ENCODE measurements around the gene PRX. TPM values are rescaled to one million over a fixed set of nuclear protein-coding genes. Genes with fewer than 3 reads are reported as not detected.
"Not testable (repeated sequence)": the region's sequence is repeated elsewhere in the genome, so short reads cannot be mapped to it uniquely, and the experiment has no call there.

Gene PRX
- total and polyA plus RNA-seq, 12 donors: 1.7 to 3.8 (median 2.6) TPM

- 83 to 94% methylated on average over 4 of the region's 4 CpGs for WGBS, 2 donors
- peak overlapping the region in 5 of 10 donors; percentile 13 to 93 (median 87) for H3K27ac ChIP-seq
- intact Hi-C loops (cut with DNase I): loop anchor here in 1 of 10 donors (10.0 kb wide), 1 partner anchor 392 kb away; no protein-coding TSS in a partner anchor
- no peaks in the 10 kb centered on the region for H3K9me3 ChIP-seq
- H3K36me3 ChIP-seq: no peaks in the 10 kb centered on the region
- H3K4me3 ChIP-seq: no peak overlapping the region
- H3K27me3 ChIP-seq: no peaks in the 10 kb centered on the region
- no peak for ATAC-seq
- no peak for DNase-seq
- peaks cover 16 to 54% (median 45%) of the 10 kb centered on the region in 9 donors for H3K4me1 ChIP-seq
- TF ChIP-seq CTCF (IDR thresholded peaks at IDR 0.05): no peak
These were observed 312 bp downstream of the PRX start for GRCh38 chr19:40412866-40413265.

GRCh38 chr19:40411958-40412499 lies 1.1 kb downstream of the PRX start:
- intact Hi-C loops (cut with DNase I): loop anchor here in 1 of 10 donors (10.0 kb wide), 1 partner anchor 393 kb away; no protein-coding TSS in a partner anchor
- Histone ChIP-seq H3K27me3 (no peaks in the 10 kb centered on the region), H3K4me1 (peaks cover 12 to 48% (median 37%) of the 10 kb centered on the region in 9 donors), H3K9me3 (no peaks in the 10 kb centered on the region), H3K4me3 (no peak overlapping the region), H3K36me3 (no peaks in the 10 kb centered on the region), H3K27ac (peak overlapping the region; percentile 82 to 94 (median 90))
- 57 to 60% methylated on average over 8 of the region's 8 CpGs for WGBS, 2 donors
- ATAC-seq (peak in 4 of 8 donors; percentile 3 to 23 (median 12)), DNase-seq (no peak)
- TF ChIP-seq CTCF (IDR thresholded peaks at IDR 0.05): no peak

GRCh38 chr19:40411125-40411842 lies 1.9 kb downstream of the PRX start:
- Histone ChIP-seq H3K9me3 (no peaks in the 10 kb centered on the region), H3K27ac (peak overlapping the region; percentile 82 to 94 (median 90)), H3K4me3 (no peak overlapping the region), H3K4me1 (peaks cover 12 to 41% (median 29%) of the 10 kb centered on the region in 9 donors), H3K36me3 (no peaks in the 10 kb centered on the region), H3K27me3 (no peaks in the 10 kb centered on the region)
- intact Hi-C loops (cut with DNase I): loop anchor here in 1 of 10 donors (10.0 kb wide), 1 partner anchor 394 kb away; no protein-coding TSS in a partner anchor
- 28 to 41% methylated on average over 16 of the region's 16 CpGs for WGBS, 2 donors
- TF ChIP-seq CTCF (IDR thresholded peaks at IDR 0.05): no peak
- DNase-seq: peak; percentile 62 to 64
- peak; percentile 86 to 97 (median 93) for ATAC-seq

GRCh38 chr19:40410030-40410389 lies 3.2 kb downstream of the PRX start:
- intact Hi-C loops (cut with DNase I): loop anchor here in 1 of 10 donors (10.0 kb wide), 1 partner anchor 395 kb away; no protein-coding TSS in a partner anchor
- Histone ChIP-seq H3K4me1 (peaks cover 12 to 39% (median 26%) of the 10 kb centered on the region in 9 donors), H3K4me3 (no peak overlapping the region), H3K27me3 (no peaks in the 10 kb centered on the region), H3K36me3 (no peaks in the 10 kb centered on the region), H3K9me3 (no peaks in the 10 kb centered on the region), H3K27ac (peak overlapping the region in 4 of 10 donors; percentile 6 to 90 (median 85))
- ATAC-seq (no peak), DNase-seq (no peak)
- 74 to 77% methylated on average over 9 of the region's 9 CpGs for WGBS, 2 donors
- no peak for TF ChIP-seq CTCF (IDR thresholded peaks at IDR 0.05)

- H3K36me3 ChIP-seq; H3K9me3 ChIP-seq; H3K27me3 ChIP-seq; H3K27ac ChIP-seq; H3K4me3 ChIP-seq; DNase-seq; intact Hi-C loops (cut with DNase I); ATAC-seq: not testable (repeated sequence)
- peaks cover 15 to 36% (median 28%) of the 10 kb centered on the region in 9 donors for H3K4me1 ChIP-seq
- WGBS, 2 donors: 89 to 91% methylated on average over 8 of the region's 8 CpGs
These were observed 4.6 kb downstream of the PRX start for GRCh38 chr19:40408598-40408925.
